ENCODE results near the gene FUOM.

DNA sequence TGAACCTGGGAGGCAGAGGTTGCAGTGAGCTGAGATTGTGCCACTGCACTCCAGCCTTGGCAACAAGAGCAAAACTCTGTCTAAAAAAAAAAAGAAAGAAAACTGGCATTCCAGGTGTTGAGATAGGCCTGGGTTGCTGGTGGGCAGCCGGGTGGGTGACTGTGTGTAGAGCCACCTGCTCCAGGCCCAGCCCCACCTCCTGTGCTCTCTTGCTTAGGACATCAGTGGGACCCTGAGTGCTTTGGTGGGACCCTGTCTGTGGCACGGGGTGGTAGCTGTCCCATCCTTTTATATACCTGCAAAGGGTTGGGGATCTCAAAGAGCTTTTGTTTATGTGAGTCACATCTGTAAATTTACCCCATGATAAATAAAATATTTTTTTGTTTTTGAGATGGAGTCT lies 27.4 kb upstream of the FUOM start:
- TF ChIP-seq ZNF274 (IDR thresholded peaks at IDR 0.05; ENCODE audit: low read depth, low read length) (no peak), YY1 (IDR thresholded peaks at IDR 0.05; ENCODE audit: insufficient read depth, insufficient read length) (no peak)
